Activated CD4-positive, CD25-positive, alpha-beta regulatory T cell treated with anti-CD3 and anti-CD28 coated beads, Interleukin-2, amount 50 U/mL, for 16 hours (primary cell): ENCODE results near the gene TTYH1.
"Not testable (repeated sequence)": the region's sequence is repeated elsewhere in the genome, so short reads cannot be mapped to it uniquely, and the experiment has no call there.

Experiments
- DNase-seq: peaks from one replicate; pipeline ENCODE4 v3.0.0-alpha.2; 2020; ENCODE audit warnings: low read depth, low spot score

TTYH1 gene

GRCh38 chr19:54439174-54439851 is 24.0 kb downstream of the TTYH1 start:
- DNase-seq, result no peak

- no peak for DNase-seq
These were observed 25.4 kb downstream of the TTYH1 start for GRCh38 chr19:54440641-54441040.

GRCh38 chr19:54444737-54445136 is 29.5 kb downstream of the TTYH1 start:
- no peak for DNase-seq

- not testable (repeated sequence) for DNase-seq
These were observed 31.1 kb downstream of the TTYH1 start for GRCh38 chr19:54446349-54446748.

GRCh38 chr19:54448040-54448773 is 32.9 kb downstream of the TTYH1 start:
- DNase-seq, result no peak

GRCh38 chr19:54448774-54449700 is 33.8 kb downstream of the TTYH1 start, which contains the start of gene LENG8:
Gene LENG8 (plus strand): TSS chr19:54449199. CDS start chr19:54451345, 2,146 bp downstream.
- DNase-seq, result peak; percentile 96

- DNase-seq, result no peak
These were observed 34.4 kb downstream of the TTYH1 start for GRCh38 chr19:54449701-54450069.

GRCh38 chr19:54451331-54451871 is 36.1 kb downstream of the TTYH1 start:
- no peak for DNase-seq

GRCh38 chr19:54451997-54452396 is 36.7 kb downstream of the TTYH1 start:
- DNase-seq, result no peak

- DNase-seq, result no peak
These were observed 37.4 kb downstream of the TTYH1 start for GRCh38 chr19:54452626-54453025.

- DNase-seq, result no peak
These were observed 38.9 kb downstream of the TTYH1 start for GRCh38 chr19:54453921-54454780.

GRCh38 chr19:54454781-54455675 is 39.8 kb downstream of the TTYH1 start:
- no peak for DNase-seq

GRCh38 chr19:54455786-54456422 is 40.6 kb downstream of the TTYH1 start:
- no peak for DNase-seq

- no peak for DNase-seq
These were observed 41.4 kb downstream of the TTYH1 start for GRCh38 chr19:54456423-54457373.

- no peak for DNase-seq
These were observed 42.7 kb downstream of the TTYH1 start for GRCh38 chr19:54457773-54458647.

- DNase-seq, result no peak
These were observed 43.5 kb downstream of the TTYH1 start for GRCh38 chr19:54458648-54459281.
